GM19397 (cell line): Measurements from ENCODE around the gene ERFL.

Source experiments
- ATAC-seq: cut with Tn5 transposase; IDR thresholded peaks from one replicate; pipeline ENCODE4 v1.9.1; 2021; ENCODE audit warnings: mild to moderate bottlenecking, moderate library complexity; ENCODE audit not compliant: unreplicated experiment

ERFL gene

GRCh38 chr19:41928221-41928683, at the start of gene ERFL:
TSS of gene ERFL (minus strand) at chr19:41928449. CDS start at chr19:41912919, 15,530 bp downstream.
- ATAC-seq = no peak

DNA sequence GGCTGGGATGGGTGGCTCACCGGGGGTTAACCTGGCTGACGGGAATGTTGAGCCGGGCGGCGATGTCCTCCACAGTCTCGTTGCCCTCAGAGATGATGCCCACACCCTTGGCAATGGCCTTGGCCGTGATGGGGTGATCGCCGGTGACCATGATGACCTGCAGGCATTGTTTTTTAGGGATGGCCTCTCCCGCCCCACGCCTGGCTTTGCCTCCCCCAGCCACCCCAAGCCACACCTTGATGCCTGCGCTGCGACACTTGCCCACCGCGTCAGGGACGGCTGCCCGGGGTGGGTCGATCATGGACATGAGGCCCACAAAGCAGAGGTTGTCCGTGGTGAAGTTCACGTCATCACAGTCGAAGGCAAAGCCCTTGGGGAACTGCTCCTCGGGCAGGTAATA, 49.7 kb upstream of the ERFL start:
- no peak for ATAC-seq

- no peak for ATAC-seq
Observed at GRCh38 chr19:41974652-41975051, 46.4 kb upstream of the ERFL start.

- no peak for ATAC-seq
Observed at GRCh38 chr19:41971363-41971762, 43.1 kb upstream of the ERFL start.

- ATAC-seq = no peak
Observed at GRCh38 chr19:41969772-41970458, 41.7 kb upstream of the ERFL start.

DNA sequence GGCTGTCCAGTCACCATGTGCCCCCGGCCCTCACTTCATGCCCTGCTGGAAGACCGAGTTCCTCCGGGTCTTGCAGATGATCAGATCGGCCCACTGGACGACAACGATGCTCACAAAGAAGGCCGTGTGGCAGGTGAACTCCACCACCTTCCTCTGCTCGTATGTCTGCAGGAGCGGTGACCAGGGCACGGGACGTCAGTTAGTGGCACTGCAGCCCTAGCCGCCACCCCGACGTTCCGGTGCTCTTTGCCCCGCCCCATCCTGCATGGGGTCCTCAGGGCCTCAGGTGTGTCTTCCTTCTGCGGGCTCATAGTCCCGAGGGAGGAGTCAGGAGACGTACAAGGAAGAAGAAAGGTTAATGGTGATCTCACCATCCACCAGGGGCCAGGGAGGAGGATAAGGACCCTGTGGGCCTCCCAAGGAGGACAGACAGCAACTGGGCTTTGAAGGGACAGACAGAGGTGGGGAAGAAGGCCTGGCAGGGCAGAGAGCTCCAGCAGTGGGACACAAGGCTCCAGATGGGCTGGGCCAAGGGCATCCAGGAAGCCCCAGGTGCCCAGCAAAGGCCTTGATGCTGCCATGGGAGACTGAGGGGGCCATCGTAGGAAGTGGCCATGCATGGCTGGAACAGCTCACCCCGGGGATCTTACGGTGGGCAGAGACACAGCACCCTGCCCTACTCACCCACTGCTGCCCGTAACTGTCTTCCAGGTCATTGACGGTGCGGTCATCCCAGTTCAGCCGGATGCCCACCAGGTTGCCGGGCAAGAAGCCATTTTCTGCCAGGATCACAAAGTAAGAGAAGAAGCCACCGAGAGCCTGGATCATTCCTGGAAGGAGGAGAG, 40.7 kb upstream of the ERFL start:
- ATAC-seq = no peak

- ATAC-seq = no peak
Observed at GRCh38 chr19:41967054-41967783, 39.0 kb upstream of the ERFL start.

- ATAC-seq = no peak
Observed at GRCh38 chr19:41965106-41965505, 36.9 kb upstream of the ERFL start.

- ATAC-seq = no peak
Observed at GRCh38 chr19:41960973-41961372, 32.7 kb upstream of the ERFL start.

- peak; percentile 87 for ATAC-seq
Observed at GRCh38 chr19:41959056-41960053, 31.1 kb upstream of the ERFL start, which contains the start of gene RABAC1. TSS of gene RABAC1 (minus strand) at chr19:41959321. CDS start at chr19:41959292, 29 bp downstream.

- ATAC-seq = peak; percentile 53
Observed at GRCh38 chr19:41958367-41959055, 30.3 kb upstream of the ERFL start.

GRCh38 chr19:41957838-41958366, 29.7 kb upstream of the ERFL start:
- no peak for ATAC-seq

- no peak for ATAC-seq
Observed at GRCh38 chr19:41957161-41957837, 29.1 kb upstream of the ERFL start.

DNA sequence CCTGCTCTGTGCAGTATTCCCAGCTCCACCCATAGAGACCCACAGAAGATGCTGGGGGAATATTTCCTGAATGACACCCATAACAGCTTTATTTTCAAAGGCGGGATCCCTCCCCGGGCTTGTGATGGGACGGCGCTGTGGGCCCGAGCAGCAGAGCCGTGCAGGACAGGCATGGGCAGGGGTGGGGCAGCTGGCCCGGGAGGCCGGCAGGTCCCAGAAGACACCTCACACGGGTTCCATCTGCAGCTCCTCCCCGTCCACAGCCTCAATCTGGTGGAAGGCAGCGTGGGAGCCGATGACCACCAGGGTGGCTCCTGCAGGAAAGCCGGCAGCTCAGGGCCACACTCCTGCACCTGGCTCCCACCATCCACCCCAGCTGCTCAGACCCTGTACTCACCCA, 28.4 kb upstream of the ERFL start:
- ATAC-seq = no peak

DNA sequence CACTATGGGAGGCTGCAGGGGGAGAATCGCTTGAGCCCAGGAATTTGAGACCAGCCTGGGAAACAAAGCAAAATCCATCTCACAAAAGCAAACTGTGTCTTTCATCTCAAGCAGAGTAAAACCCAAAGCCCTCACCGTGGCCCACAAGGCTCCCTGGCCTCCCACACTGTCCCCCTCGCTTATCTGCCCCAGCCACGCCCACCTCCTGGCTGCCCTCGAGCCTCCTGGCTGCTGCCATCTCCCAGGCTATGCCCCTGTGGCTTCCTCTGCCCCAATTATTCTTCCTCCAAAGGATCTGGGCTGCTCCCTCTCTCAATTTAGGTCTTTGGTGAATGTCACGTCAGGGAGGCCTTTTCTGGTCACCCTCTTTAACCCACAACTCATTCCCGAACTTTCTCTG, 27.3 kb upstream of the ERFL start:
- ATAC-seq = no peak

GRCh38 chr19:41951686-41952172, 23.5 kb upstream of the ERFL start:
- ATAC-seq = no peak

DNA sequence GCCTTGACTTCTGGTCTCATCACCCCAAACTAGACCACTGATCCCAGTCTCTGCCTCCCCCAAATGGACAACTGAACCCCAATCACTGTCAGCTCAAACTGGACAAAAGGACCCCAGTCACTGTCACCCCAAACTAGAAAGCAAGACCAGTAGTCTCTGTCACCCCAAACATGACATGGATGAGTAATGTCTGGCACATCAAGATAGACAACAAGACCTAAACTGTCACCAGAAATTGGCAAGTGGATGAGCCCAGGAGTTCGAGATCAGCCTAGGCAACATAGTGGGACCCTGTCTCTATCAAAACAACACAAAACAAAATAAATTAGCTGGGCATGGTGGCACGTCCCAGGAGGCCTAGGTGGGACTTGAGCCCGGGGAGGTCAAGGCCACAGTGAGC, 18.8 kb upstream of the ERFL start:
- ATAC-seq = no peak

DNA sequence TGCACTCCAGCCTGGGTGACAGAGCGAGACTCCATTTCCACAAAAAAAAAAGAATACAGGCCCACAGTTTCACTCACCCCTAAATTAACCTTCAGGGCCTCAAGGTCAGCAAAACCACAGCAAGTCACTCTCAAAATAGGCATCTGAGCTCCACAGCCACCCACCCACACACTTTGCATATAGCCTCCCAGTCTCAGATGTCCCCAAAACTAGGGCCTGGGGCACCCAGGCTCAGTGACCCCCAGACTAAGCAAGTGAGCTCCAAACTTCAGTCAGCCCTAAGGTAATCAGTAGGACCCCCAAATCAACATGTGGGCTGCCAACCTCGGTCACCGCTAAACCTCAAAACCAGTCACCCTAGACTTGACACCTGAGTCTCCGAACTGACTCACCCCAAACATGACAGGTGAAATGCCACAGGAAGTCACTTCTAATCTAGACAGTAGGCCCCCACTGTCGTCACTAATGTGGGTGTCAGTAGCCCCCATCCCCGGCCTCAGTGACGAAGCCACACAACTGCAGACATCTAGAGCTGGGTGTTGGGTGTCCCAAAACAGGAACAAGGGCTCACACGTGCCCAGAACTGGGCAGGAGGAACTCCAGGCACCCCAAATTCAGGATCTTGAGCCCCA, 17.0 kb upstream of the ERFL start:
- ATAC-seq = peak; percentile 78
